Peyer's patch (tissue), 4 donors: ENCODE measurements around the gene SNCB.

Experiments
- CTCF ChIP-seq, 6 experiments: fragments of 450-650 bp in 4 of 6; fragments of 200-600 bp in 2 of 6; sonication (generic) in 1 of 6; IDR thresholded peaks; one replicate each; pipeline ENCODE4 v1.5.1; 2017 to 2019; ENCODE audit warnings: antibody characterized with exemption in 6 of 6, mild to moderate bottlenecking in 3 of 6, moderate library complexity in 1 of 6
- POLR2A ChIP-seq, 2 donors: fragments of 450-650 bp; IDR thresholded peaks; one replicate each; pipeline ENCODE4 v1.5.1; 2017; ENCODE audit warnings: antibody characterized with exemption in 2 of 2, mild to moderate bottlenecking in 2 of 2, moderate library complexity in 2 of 2

GRCh38 chr5:176603091-176603490 lies 27.2 kb downstream of the SNCB start:
- TF ChIP-seq POLR2A (IDR thresholded peaks at IDR 0.05) = no peak
- TF ChIP-seq CTCF (IDR thresholded peaks at IDR 0.05) = no peak
